Mononuclear cell (primary cell): Measurements from ENCODE around the gene RELA. TPM values are rescaled to one million over a fixed set of nuclear protein-coding genes. Genes with fewer than 3 reads are reported as not detected.
"Not testable (repeated sequence)": the region's sequence is repeated elsewhere in the genome, so short reads cannot be mapped to it uniquely, and the experiment has no call there.

Experiments used
- H3K27me3 ChIP-seq: 2 replicates; pipeline ENCODE4 v1.6.0; 2011; ENCODE audit warnings: low read length, control low read depth; ENCODE audit not compliant: insufficient read depth
- H3K4me1 ChIP-seq: 2 replicates; pipeline ENCODE4 v1.5.1; 2011; ENCODE audit warnings: mild to moderate bottlenecking, low read length, control low read depth; ENCODE audit not compliant: insufficient read depth
- H3K4me3 ChIP-seq: 2 replicates; pipeline ENCODE4 v1.5.1; 2011; ENCODE audit warnings: mild to moderate bottlenecking, low read length, moderate library complexity
- H3K9me3 ChIP-seq: 2 replicates; pipeline ENCODE4 v1.5.1; 2011; ENCODE audit warnings: low read depth, mild to moderate bottlenecking, control low read depth, low read length
- total RNA-seq: library from RNA; depleted of rRNA; stranded (reverse); fragments of >200 nt; gene quantifications from one replicate; pipeline ENCODE4 v1.2.3, GENCODE V29; 2012

The RELA gene
- total RNA-seq, 1 donor, result 107 TPM

- H3K4me3 ChIP-seq, result no peak overlapping the region
- no peaks in the 10 kb centered on the region for H3K4me1 ChIP-seq
- no peaks in the 10 kb centered on the region for H3K9me3 ChIP-seq
- H3K27me3 ChIP-seq, result no peaks in the 10 kb centered on the region
Measured at GRCh38 chr11:65692367-65692766, 29.7 kb upstream of the RELA start.

DNA sequence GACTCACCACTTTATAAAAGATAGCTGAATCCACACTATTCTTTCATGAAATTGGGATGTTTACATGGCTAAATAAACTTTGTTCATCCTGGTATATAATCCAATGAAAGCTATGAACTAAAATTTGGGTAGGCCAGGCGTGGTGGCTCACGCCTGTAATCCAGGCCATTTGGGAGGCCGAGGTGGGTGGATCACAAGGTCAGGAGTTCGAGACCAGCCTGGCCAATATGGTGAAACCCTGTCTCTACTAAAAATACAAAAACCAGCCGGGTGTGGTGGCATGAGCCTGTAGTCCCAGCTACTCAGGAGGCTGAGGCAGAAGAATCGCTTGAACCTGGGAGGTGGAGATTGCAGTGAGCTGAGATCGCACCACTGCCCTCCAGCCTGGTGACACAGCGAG is 29.1 kb upstream of the RELA start:
- H3K9me3 ChIP-seq, H3K27me3 ChIP-seq: not testable (repeated sequence)

DNA sequence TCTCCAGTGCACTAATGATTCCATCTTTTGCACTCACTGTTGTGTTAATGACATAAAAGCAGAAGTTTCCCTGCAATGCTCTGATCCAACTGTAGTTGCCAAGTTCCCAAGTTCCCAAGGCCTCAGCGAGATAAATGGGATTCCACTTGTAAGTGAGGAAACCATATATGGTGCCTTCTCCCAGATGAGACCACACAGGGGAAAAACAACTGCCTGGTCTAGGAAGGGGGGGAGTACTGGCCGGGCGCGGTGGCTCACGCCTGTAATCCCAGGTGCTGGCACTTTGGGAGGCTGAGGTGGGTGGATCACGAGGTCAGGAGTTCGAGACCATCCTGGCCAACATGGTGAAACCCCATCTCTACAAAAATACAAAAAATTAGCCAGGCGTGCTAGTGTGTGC is 23.3 kb upstream of the RELA start:
- no peaks in the 10 kb centered on the region for H3K9me3 ChIP-seq
- no peaks in the 10 kb centered on the region for H3K4me1 ChIP-seq
- H3K27me3 ChIP-seq, result no peaks in the 10 kb centered on the region
- no peak overlapping the region for H3K4me3 ChIP-seq

More for the DNA sequence above, 29.1 kb upstream of the RELA start:
- H3K4me1 ChIP-seq, H3K4me3 ChIP-seq: not testable (repeated sequence)

- not testable (repeated sequence) for H3K4me1 ChIP-seq, H3K27me3 ChIP-seq, H3K4me3 ChIP-seq, H3K9me3 ChIP-seq
Measured at GRCh38 chr11:65683480-65683879, 20.8 kb upstream of the RELA start.

DNA sequence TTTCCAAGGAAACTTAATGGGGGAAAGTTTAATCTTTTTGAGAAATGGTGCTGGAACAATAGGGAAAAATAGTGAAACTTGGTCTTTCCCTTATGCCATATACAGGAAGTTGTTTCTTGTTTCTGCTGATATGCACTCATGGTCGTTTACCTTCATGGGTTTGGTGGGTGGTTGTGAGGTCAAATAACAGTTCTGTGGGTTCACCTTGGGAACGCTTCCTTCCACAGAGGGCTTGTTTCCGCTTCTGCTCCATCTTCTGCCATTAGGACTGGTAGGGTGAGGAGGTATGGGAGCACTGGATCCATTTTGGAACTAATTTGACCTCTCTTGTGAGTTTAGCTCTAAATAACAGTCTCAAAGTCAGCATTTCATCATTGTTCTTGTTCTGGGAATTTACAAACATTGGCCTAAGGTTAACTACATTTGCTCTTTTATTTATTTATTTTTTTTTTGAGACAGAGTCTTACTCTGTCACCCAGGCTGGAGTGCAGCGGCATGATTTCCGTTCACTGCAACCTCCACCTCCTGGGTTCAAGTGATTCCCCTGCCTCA is 17.6 kb upstream of the RELA start:
- Histone ChIP-seq H3K9me3 (no peaks in the 10 kb centered on the region), H3K27me3 (no peaks in the 10 kb centered on the region), H3K4me1 (no peaks in the 10 kb centered on the region), H3K4me3 (no peak overlapping the region)

GRCh38 chr11:65672982-65673381 is 10.3 kb upstream of the RELA start:
- H3K4me3 ChIP-seq, result no peak overlapping the region
- H3K4me1 ChIP-seq, result no peaks in the 10 kb centered on the region
- H3K9me3 ChIP-seq, result no peaks in the 10 kb centered on the region
- no peaks in the 10 kb centered on the region for H3K27me3 ChIP-seq

DNA sequence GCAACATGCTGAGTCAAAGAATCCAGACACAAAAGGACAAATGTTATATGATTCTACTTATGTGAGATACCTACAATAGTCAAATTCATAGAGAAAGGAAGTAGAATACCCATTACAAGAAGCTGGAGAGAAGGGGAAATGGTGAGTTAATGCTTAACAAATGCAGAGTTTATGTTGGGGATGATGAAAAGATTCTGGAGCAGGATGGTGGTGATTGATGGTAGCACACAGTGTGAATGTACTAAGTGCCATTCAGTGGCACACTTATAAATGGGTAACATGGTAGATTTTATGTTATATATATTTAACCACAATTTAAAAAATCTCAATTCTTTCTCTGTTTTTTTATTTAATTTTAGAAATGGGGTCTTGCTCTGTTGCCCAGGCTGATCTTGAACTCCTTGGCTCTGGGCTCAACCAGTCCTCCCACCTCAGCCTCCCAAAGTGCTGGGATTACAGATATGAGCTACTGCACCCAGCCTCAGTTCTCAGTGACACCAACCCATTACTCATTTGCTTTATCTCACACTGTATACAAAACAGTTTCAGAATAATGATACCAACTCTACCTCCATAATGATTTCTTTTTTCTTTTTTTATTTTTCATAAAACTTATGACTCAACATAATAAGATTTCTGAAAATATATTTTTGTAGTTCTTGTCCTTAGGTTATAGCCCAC is 9.6 kb upstream of the RELA start:
- Histone ChIP-seq H3K27me3 (no peaks in the 10 kb centered on the region), H3K9me3 (no peaks in the 10 kb centered on the region), H3K4me1 (no peaks in the 10 kb centered on the region), H3K4me3 (no peak overlapping the region)

- Histone ChIP-seq H3K4me3 (peak overlapping the region; percentile 88), H3K4me1 (peaks cover 34% of the 10 kb centered on the region), H3K9me3 (no peaks in the 10 kb centered on the region), H3K27me3 (no peaks in the 10 kb centered on the region)
Measured at GRCh38 chr11:65663639-65664200, 1.0 kb upstream of the RELA start.

DNA sequence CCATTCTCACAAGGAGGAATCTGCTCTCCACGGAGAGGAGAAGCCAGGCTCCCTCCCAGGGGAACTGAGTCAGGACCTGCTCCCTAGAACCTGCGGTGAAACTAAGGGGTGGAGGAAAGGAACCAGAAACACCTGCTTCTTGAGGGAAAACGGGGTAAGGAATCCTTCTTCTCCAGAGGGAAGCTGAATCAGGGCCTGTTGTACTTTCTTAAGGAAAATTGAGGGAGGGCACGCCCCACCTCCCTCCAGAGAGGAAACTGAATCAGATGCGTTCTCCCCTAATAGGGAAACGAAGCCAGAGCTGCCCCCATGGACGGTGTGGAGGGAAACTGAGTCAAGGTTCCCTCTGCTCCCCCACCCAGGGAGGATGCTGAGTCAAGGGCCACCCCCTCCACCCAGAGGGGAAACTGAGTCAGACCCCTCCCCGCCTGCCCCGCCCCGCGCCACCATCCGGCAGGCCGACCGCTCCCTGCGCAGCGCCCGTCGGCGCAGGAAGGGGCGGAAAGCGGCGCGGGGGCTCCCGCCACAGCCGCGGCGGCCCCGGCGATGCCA is 393 bp downstream of the RELA start:
- no peaks in the 10 kb centered on the region for H3K27me3 ChIP-seq
- H3K4me1 ChIP-seq, result peaks cover 34% of the 10 kb centered on the region
- H3K4me3 ChIP-seq, result peak overlapping the region; percentile 88
- no peaks in the 10 kb centered on the region for H3K9me3 ChIP-seq

GRCh38 chr11:65661599-65662246 is 993 bp downstream of the RELA start:
- Histone ChIP-seq H3K27me3 (no peaks in the 10 kb centered on the region), H3K9me3 (no peaks in the 10 kb centered on the region), H3K4me1 (peaks cover 34% of the 10 kb centered on the region), H3K4me3 (peak overlapping the region; percentile 88)

- H3K4me3 ChIP-seq, H3K9me3 ChIP-seq, H3K27me3 ChIP-seq: not testable (repeated sequence)
- peaks cover 34% of the 10 kb centered on the region for H3K4me1 ChIP-seq
Measured at GRCh38 chr11:65660908-65661307, 1.8 kb downstream of the RELA start.

GRCh38 chr11:65660038-65660437 is 2.7 kb downstream of the RELA start:
- Histone ChIP-seq H3K4me1 (peaks cover 34% of the 10 kb centered on the region), H3K9me3 (no peaks in the 10 kb centered on the region), H3K4me3 (no peak overlapping the region), H3K27me3 (no peaks in the 10 kb centered on the region)

GRCh38 chr11:65658174-65659021 is 4.3 kb downstream of the RELA start:
- Histone ChIP-seq H3K27me3 (no peaks in the 10 kb centered on the region), H3K4me1 (peaks cover 33% of the 10 kb centered on the region), H3K4me3 (no peak overlapping the region)

GRCh38 chr11:65657426-65657825 is 5.3 kb downstream of the RELA start:
- H3K4me3 ChIP-seq, result no peak overlapping the region
- H3K9me3 ChIP-seq, result no peaks in the 10 kb centered on the region
- H3K27me3 ChIP-seq, result no peaks in the 10 kb centered on the region
- peaks cover 40% of the 10 kb centered on the region for H3K4me1 ChIP-seq

More at GRCh38 chr11:65658174-65659021, 4.3 kb downstream of the RELA start:
- no peaks in the 10 kb centered on the region for H3K9me3 ChIP-seq
